DOHH2 (cell line): ENCODE measurements around the gene TMEM63B.

Source experiments
- CTCF ChIP-seq: fragments of 200-600 bp; sonication (generic); IDR thresholded peaks from one replicate; pipeline ENCODE4 v1.5.1; 2014; ENCODE audit warnings: antibody characterized with exemption, mild to moderate bottlenecking, low read depth, low read length; ENCODE audit not compliant: poor library complexity, severe bottlenecking
- EZH2phosphoT487 ChIP-seq: fragments of 200-600 bp; sonication (generic); IDR thresholded peaks from 2 replicates; pipeline ENCODE4 v1.6.1; 2017; ENCODE audit warnings: borderline replicate concordance, mild to moderate bottlenecking, antibody characterized with exemption, low read length, moderate library complexity, mixed read lengths

DNA sequence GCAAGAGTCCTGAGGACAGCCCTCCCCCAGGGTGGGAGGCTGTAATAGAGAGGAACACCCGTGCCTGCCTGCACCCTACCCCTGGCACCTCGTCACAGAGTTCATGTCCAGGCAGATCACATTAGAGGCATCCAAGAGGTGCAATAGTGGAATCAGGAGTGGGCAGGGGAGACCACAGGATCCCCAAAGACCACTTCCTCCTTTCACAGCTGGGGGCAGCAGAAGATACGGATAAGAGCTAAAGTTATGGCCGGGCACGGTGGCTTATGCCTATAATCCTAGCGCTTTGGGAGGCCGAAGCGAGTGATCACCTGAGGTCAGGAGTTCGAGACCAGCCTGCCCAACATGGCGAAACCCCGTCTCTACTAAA lies 29.8 kb downstream of the TMEM63B start:
- no peak for TF ChIP-seq CTCF
- TF ChIP-seq EZH2phosphoT487, result no peak
